ENCODE results near the gene AIF1.

Gene AIF1

GRCh38 chr6:31666337-31666965, 51.4 kb downstream of the AIF1 start:
- TF ChIP-seq CTCF (IDR thresholded peaks at IDR 0.05), result no peak
- Histone ChIP-seq H3K4me3 (ENCODE audit: low read depth, low read length) (peak overlapping the region; percentile 99), H3K79me2 (peaks cover 18% of the 10 kb centered on the region), H3K36me3 (ENCODE audit: control insufficient read depth, insufficient read depth, low read length) (no peaks in the 10 kb centered on the region), H3K4me2 (ENCODE audit: low read length) (peak overlapping the region; percentile 98), H2AFZ (peak overlapping the region; percentile 92), H3K27ac (peak overlapping the region; percentile 99), H3K9ac (peak overlapping the region; percentile 91), H3K9me3 (ENCODE audit: control insufficient read depth, low read length) (no peaks in the 10 kb centered on the region), H3K27me3 (ENCODE audit: control insufficient read depth, insufficient read depth, low read length) (no peaks in the 10 kb centered on the region), H3K4me1 (peaks cover 8% of the 10 kb centered on the region)
